Thymus (tissue), 11 donors: ENCODE results near the gene TYW1. TPM values are rescaled to one million over a fixed set of nuclear protein-coding genes. Genes with fewer than 3 reads are reported as not detected.
"Not testable (repeated sequence)": the region's sequence is repeated elsewhere in the genome, so short reads cannot be mapped to it uniquely, and the experiment has no call there.

Source experiments
- DNase-seq, 9 donors: peaks; one replicate each; pipeline ENCODE4 v3.0.0-alpha.2; 2013; ENCODE audit warnings: low spot score in 9 of 9, low read depth in 6 of 9, missing footprints in 1 of 9
- H3K27ac ChIP-seq, 2 donors: one replicate each; pipeline ENCODE4 v1.5.1; 2013; ENCODE audit warnings: control low read depth in 1 of 2, low read depth in 1 of 2, low read length in 1 of 2, mild to moderate bottlenecking in 1 of 2, moderate library complexity in 1 of 2
- H3K27me3 ChIP-seq, 2 donors: one replicate each; pipeline ENCODE4 v1.5.1; 2013; ENCODE audit warnings: low read length in 1 of 2; ENCODE audit not compliant: control insufficient read depth in 2 of 2, insufficient read depth in 1 of 2
- H3K36me3 ChIP-seq, 2 donors: one replicate each; pipeline ENCODE4 v1.5.1; 2013; ENCODE audit warnings: low read length in 1 of 2, mild to moderate bottlenecking in 1 of 2, moderate library complexity in 1 of 2; ENCODE audit not compliant: control insufficient read depth in 2 of 2, insufficient read depth in 2 of 2
- H3K4me1 ChIP-seq, 2 donors: one replicate each; pipeline ENCODE4 v1.5.1; 2013; ENCODE audit warnings: low read length in 2 of 2; ENCODE audit not compliant: control insufficient read depth in 2 of 2, insufficient read depth in 2 of 2
- H3K4me3 ChIP-seq, 2 donors: one replicate each; pipeline ENCODE4 v1.5.1; 2013; ENCODE audit warnings: low read length in 2 of 2, control low read depth in 1 of 2, mild to moderate bottlenecking in 1 of 2
- H3K9me3 ChIP-seq, 2 donors: one replicate each; pipeline ENCODE4 v1.5.1; 2013; ENCODE audit warnings: low read length in 1 of 2, mild to moderate bottlenecking in 1 of 2; ENCODE audit not compliant: control insufficient read depth in 2 of 2, insufficient read depth in 1 of 2
- WGBS: extraction: QIAGEN DNeasy Blood & Tissue Kit; methylation state at CpG from one replicate; pipeline ENCODE4 v1.1.7; 2013; 5-methylcytosine and 5-hydroxymethylcytosine counted together
- polyA plus RNA-seq: library from polyadenylated mRNA; stranded (reverse); fragments of 200-250 nt; gene quantifications from one replicate; pipeline ENCODE4 v1.2.3, GENCODE V29; 2013
- total RNA-seq: library from RNA; stranded (reverse); fragments of 120-200 nt; gene quantifications from one replicate; pipeline ENCODE4 v1.2.4, GENCODE V29; 2013
- donor health status: healthy.

The TYW1 gene
- total and polyA plus RNA-seq, 2 donors: 11.2 to 16.0 TPM

GRCh38 chr7:67259363-67259762 is 262.7 kb downstream of the TYW1 start:
- not testable (repeated sequence) for H3K9me3 ChIP-seq, DNase-seq

DNA sequence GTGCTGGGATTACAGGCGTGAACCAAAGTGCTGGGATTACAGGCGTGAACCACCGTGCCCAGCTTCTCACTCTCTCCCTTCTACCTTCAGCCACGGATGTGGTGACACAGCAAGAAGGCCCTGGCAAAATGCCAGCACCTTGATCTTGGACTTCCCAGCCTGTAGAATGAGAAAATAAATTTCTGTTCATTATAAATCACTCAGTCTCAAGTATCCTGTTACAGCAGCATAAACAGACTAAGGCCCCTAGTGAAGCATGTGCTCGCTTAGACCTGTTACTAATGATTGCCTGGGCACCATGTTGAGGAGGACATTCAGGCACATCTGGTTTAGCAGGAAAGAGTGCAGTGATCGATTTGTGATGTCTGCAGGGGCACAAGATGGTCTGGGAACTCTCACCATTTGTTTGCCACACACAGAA is 263.5 kb downstream of the TYW1 start:
- not testable (repeated sequence) for H3K4me3 ChIP-seq, H3K27me3 ChIP-seq, H3K27ac ChIP-seq, DNase-seq, H3K36me3 ChIP-seq, H3K9me3 ChIP-seq, H3K4me1 ChIP-seq
- WGBS: 63% methylated on average over 6 of the region's 6 CpGs

More at GRCh38 chr7:67259363-67259762, 262.7 kb downstream of the TYW1 start:
- not testable (repeated sequence) for H3K4me1 ChIP-seq, H3K27me3 ChIP-seq, H3K36me3 ChIP-seq, H3K4me3 ChIP-seq, H3K27ac ChIP-seq
- 98% methylated on average over 6 of the region's 6 CpGs for WGBS

GRCh38 chr7:67264000-67264399 is 267.4 kb downstream of the TYW1 start:
- H3K27me3 ChIP-seq, DNase-seq, H3K9me3 ChIP-seq, H3K4me1 ChIP-seq, H3K4me3 ChIP-seq, H3K27ac ChIP-seq, H3K36me3 ChIP-seq: not testable (repeated sequence)
- 97% methylated on average over 2 of the region's 2 CpGs for WGBS

DNA sequence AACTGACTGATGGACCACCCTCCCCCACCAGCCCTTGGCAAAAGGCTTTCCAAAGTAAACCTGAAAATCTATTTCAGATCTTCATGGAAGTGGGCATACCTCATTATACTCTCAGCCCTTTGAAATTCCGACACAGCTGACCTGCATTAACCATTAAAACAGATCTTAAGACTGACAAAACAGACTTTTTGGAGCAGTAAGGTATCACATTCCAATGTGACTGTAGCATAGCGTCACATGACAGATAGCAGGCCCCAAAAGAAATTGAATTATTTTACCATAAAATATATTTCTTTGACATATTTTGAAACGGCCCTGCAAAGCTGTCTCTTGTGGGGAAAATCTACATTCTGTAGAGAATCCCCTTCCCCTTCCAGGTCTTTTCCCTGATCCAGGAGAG is 269.4 kb downstream of the TYW1 start:
- WGBS: 93% methylated on average over 3 of the region's 3 CpGs
- not testable (repeated sequence) for H3K36me3 ChIP-seq, H3K4me1 ChIP-seq, H3K4me3 ChIP-seq, H3K9me3 ChIP-seq, DNase-seq, H3K27me3 ChIP-seq, H3K27ac ChIP-seq

DNA sequence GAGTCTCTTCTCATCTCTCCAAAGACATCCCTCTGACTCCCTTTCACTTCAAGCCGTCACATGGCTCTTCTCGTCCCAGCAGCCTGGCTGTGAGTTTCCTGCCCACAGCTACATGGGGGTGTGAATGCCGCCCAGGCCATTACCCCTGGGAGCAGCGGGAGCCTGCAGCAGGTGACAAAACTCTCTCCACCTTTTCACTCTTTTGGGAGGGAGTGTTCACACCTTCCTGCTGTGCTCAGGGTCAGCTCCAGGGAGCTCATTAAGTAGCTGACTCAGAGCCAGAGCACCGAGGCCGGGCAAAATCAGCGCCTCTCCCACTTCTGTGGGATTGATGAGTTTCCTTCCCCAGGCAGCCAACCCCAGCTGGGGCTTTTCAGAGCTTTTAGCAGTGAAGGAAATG is 271.3 kb downstream of the TYW1 start:
- no peaks in the 10 kb centered on the region for H3K4me1 ChIP-seq
- no peak overlapping the region for H3K4me3 ChIP-seq
- H3K9me3 ChIP-seq: no peaks in the 10 kb centered on the region
- H3K36me3 ChIP-seq: no peaks in the 10 kb centered on the region
- H3K27ac ChIP-seq: no peak overlapping the region
- WGBS: 90% methylated on average over 7 of the region's 7 CpGs
- DNase-seq: no peak
- no peaks in the 10 kb centered on the region for H3K27me3 ChIP-seq

DNA sequence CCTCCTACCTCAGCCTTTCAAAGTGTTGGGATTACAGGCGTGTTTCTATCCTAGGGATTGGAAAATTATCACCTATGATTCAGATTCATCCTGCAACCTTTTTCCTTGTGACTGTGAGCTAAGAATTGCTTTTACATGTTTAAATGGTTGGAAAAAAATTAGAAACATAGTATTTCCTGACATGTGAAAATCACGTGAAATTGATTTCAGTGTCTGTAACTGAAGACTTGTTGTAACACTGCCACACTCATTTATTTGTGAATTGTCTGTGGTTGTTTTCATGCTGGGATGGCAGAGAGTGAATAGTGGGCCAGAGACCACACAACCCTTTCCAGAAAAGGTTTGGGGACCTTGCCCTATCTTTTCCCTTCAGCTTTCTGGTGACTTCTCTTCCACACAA is 273.3 kb downstream of the TYW1 start:
- WGBS: 98% methylated on average over 2 of the region's 2 CpGs
- not testable (repeated sequence) for H3K27me3 ChIP-seq, H3K9me3 ChIP-seq, H3K4me1 ChIP-seq, H3K36me3 ChIP-seq, H3K27ac ChIP-seq, DNase-seq, H3K4me3 ChIP-seq

Other genes with a start within 250 kb of the TYW1 start
- 46.8 TPM for gene TMEM248, start 75.6 kb upstream of the TYW1 start, total RNA-seq
- 36.2 TPM for gene TMEM248, start 75.6 kb upstream of the TYW1 start, polyA plus RNA-seq
- gene SBDS, start 1.2 kb upstream of the TYW1 start, total RNA-seq: 45.3 TPM
- 121 TPM for gene SBDS, start 1.2 kb upstream of the TYW1 start, polyA plus RNA-seq